HG03378 (cell line): ENCODE results near the gene JUP.

Source experiments
- ATAC-seq: cut with Tn5 transposase; IDR thresholded peaks from one replicate; pipeline ENCODE4 v1.9.1; 2021; ENCODE audit warnings: mild to moderate bottlenecking, moderate library complexity; ENCODE audit not compliant: unreplicated experiment

JUP gene

GRCh38 chr17:41724476-41725050 lies 61.9 kb downstream of the JUP start:
- ATAC-seq = no peak

DNA sequence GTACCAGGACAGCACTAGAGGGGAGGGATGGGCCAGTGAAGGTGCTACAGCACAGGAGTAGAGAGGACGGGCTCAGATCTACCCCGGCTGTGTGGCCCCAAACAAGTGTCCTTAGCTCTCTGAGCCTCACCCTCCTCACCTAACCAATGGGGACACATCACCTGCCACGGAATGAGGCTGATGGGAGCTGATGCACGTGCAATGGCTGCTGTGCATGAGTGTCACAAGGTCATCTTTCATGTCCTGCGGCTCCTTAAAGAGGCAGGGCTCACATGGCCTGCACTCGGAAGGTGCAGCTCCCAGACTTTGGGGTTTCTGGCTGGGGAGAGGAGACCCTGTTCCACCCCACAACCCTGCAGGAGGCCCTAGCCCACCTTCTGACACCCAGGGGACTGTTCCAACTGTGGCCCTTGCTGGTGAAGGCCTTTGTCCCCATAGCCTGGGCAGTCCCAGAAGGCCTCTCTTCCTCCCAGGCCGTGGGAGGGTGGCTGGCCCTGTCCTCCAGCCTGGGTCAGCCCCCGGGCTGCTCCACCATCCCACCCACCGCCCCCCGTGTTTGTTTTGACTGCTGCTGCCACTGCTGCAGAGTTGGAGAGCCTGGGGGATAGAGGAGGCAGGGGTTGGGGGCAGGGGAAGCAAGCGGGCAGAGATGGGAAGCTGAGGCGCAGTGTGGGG lies 62.6 kb downstream of the JUP start:
- no peak for ATAC-seq

- ATAC-seq = no peak
Observed at GRCh38 chr17:41722231-41722630, 64.3 kb downstream of the JUP start.

DNA sequence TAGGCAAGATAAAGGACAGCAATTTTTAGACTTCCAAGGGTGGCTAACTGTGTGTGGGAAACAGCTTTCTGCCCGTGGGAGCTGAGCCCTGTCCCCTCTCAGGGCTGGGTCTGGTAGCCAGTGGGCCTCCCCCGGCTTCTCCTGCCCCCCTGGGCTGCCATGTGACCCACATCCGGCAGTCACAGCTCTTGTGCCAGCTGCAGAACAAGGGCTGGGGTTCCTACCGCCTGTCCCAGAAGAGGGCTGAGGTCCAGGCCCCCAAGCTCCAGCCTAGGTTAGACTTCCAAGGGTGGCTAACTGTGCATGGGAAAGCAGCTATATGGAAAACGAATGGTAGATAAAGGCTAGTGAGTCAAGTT lies 68.2 kb downstream of the JUP start:
- no peak for ATAC-seq

DNA sequence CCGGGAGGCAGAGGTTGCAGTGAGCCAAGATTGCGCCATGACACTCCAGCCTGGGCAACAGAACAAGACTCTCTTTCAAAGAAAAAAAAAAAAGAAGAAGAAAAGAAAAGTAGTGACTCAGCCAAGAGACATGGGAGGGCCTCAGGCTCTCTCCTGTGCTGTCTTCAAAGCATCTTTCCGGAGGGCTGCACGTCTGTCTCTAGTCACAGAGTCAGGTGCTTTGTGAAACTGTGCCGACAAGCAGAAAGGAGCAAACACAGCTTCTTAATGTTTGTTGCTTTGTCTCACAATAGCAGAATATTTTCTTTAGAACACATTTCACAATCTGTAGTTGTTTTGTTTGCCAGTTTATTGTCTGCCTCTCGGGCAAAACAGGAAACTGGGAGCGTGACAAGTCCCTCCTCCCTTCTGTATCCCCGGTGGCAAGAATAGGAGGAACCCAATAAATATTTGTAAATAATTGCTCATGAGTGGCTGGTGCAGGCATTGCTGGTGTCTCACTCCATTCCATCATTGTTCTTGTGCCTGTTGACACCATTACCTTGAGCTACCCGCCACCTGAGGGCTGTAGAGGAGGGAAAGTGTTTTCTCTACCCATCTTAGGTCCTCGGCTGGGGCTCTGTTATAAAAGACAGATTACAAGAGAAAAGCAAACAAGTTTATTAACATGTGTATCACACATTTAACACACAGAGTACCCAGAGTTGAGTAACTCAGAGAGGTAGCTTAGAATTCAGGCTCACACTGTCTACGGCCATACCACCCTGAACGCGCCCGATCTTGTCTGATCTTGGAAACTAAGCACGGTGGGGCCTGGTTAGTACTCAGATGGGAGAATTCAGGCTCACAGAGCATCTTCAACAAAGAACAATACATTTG lies 68.9 kb downstream of the JUP start:
- no peak for ATAC-seq

DNA sequence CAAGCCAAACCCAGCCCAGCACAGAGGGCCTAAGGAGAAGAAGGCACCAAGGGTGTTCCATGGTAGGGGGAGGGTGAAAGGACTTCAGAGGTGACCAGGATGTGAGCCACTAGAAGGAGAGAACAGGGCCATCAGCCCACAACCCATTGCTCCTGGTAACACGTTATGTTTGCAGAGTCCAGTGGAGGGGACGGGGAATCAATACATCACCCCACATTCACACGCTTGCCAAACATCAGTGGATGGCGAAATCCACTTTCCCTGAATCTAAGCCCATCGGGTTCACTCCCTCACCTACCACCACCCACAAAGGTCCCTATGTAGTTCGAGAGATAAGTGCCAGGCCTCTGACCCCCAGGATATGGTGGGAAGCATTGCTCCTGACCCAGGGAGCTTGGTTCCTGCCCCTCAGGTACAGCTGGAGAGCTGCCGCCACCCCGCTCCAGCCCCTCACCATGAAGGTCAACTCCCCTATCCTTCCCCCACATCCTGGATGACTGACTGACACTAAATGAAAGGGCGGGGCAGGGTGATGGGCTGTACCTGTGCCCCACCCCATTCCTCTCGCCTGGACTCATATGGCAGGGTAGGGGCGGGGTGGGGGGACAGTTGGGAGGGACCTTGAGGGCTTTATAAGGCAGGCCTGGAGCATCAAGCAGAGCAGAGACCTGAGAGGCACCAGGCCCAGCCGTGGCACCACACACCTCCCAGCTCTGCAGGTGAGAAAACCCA lies 74.7 kb downstream of the JUP start, which contains the start of gene GAST:
GAST (plus strand) TSS at position 663 of the 732 bp plus-strand sequence. CDS start 3,106 bp downstream, outside the sequence.
- no peak for ATAC-seq

DNA sequence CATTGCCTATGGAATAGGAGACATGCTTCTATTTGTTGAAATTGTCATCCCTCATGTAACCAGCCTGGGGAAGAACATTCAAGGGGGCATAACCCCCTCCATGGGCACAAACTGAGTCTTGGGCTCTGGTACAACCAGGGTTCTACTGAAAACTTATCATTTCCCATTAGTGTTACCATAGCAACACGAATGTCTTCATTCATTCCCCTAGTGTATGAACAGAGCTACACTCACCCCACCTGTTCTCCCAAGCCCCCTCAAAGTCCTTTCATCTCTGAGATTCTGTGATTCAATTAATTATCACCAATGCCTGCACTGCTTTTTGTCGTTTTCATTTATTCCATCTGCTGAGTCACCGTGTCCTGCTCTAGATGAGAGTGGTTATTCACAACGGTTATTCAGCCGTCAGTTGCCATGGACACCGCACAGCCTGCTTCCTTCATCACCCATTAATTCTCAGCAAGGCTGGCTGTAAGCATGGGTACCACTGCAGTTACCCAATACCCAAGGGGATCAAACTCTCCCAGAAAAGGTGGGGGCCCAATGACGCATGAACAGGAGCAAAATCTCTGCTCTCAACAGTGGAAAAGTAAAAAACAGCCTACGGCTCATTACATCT lies 75.9 kb downstream of the JUP start:
- no peak for ATAC-seq

DNA sequence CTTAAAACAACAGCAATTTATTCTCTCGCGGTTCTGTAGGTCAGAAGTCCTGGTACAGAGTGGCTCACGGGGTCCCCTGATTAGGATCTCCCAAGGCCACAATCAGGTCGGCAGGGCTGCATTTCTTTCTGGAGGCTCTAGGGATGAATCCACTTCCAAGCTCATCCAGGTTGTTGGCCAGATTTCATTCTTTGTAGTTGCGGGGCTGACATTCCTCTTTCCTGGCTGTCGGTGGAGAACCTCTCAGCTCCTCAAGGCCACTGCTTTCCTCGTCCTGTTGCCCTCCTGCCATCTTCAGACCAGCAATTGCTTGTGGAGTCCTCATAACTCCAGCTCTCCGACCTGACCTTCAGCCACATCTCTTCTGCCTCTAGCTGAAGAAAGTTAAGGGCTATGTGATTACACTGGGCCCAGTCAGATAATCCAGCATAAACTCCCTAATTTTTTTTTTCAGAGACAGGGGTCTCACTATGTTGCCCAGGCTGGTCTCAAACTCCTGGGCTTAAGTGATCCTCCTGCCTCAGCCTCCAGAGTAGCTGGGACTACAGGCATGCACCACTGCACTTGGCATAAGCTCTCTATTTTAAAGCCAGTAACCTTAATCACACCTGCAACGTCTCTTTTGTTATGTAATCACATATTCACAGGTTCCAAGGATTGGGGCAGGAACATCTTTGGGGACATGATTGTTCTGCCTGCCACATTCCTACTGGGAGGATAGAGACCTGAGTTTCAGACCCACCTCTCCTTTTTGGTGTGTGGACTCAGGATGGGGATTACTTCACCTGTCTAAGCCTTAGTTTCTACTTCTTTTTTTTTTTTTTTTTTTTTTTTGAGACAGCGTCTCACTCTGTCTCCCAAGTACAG lies 78.5 kb downstream of the JUP start:
- no peak for ATAC-seq

DNA sequence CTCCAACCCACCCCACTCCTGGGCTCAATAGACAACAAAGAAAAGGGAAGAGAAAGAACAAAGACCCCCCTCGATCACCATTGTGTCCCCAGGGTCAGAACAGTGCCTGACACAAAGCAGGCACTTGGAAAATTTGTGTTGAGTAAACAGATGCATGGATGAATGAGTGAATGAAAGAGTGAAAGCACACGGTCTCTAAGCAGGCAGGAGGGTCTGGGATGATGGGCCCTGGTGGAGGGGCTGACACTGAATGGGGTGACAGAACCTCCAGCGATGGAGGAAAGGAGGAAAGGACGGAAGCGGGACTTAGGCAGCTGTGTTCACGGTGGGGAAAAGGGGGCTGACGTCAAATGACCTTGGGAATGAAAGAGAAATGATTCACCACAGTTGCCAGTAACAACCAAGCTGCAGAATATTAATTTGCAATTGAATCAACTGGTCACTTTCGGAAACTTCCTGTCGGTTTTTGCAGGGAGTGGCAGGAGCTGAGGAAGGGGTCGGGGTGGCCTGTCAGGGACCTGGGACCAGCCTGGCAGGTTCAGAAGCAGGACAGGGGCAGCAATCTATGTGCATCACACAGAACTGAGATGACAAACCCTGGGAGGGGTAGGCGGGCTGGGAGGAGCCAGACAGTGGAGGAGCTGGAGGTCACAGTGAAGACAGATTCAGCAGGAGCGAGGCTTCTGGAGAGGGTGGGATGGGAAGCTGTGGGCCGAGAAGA lies 81.1 kb downstream of the JUP start:
- ATAC-seq = no peak
